ENCODE measurements around the gene NTNG1.

The NTNG1 gene

GRCh38 chr1:107262467-107263286 is 121.8 kb downstream of the NTNG1 start:
- DNase-seq (ENCODE audit: low read depth in 2 of 2) = no peak

GRCh38 chr1:107263291-107263915 is 122.6 kb downstream of the NTNG1 start:
- DNase-seq (ENCODE audit: low read depth in 2 of 2) = no peak

- no peak for DNase-seq (ENCODE audit: low read depth in 2 of 2)
Measured at GRCh38 chr1:107264007-107264406, 123.2 kb downstream of the NTNG1 start.

GRCh38 chr1:107264561-107264960 is 123.7 kb downstream of the NTNG1 start:
- no peak for DNase-seq (ENCODE audit: low read depth in 2 of 2)

GRCh38 chr1:107267489-107267888 is 126.7 kb downstream of the NTNG1 start:
- no peak for DNase-seq (ENCODE audit: low read depth in 2 of 2)

- DNase-seq (ENCODE audit: low read depth in 2 of 2) = no peak
Measured at GRCh38 chr1:107272321-107272720, 131.5 kb downstream of the NTNG1 start.

GRCh38 chr1:107273515-107273914 is 132.7 kb downstream of the NTNG1 start:
- DNase-seq (ENCODE audit: low read depth in 2 of 2) = no peak

GRCh38 chr1:107274227-107274626 is 133.4 kb downstream of the NTNG1 start:
- DNase-seq (ENCODE audit: low read depth in 2 of 2) = no peak

GRCh38 chr1:107276247-107276646 is 135.4 kb downstream of the NTNG1 start:
- DNase-seq (ENCODE audit: low read depth in 2 of 2) = no peak

- no peak for DNase-seq (ENCODE audit: low read depth in 2 of 2)
Measured at GRCh38 chr1:107277022-107277421, 136.2 kb downstream of the NTNG1 start.

- DNase-seq (ENCODE audit: low read depth in 2 of 2) = no peak
Measured at GRCh38 chr1:107286125-107286524, 145.3 kb downstream of the NTNG1 start.

- no peak for DNase-seq (ENCODE audit: low read depth in 2 of 2)
Measured at GRCh38 chr1:107291987-107292386, 151.1 kb downstream of the NTNG1 start.

GRCh38 chr1:107293901-107294613 is 153.2 kb downstream of the NTNG1 start:
- DNase-seq (ENCODE audit: low read depth in 2 of 2) = no peak

GRCh38 chr1:107294686-107295085 is 153.8 kb downstream of the NTNG1 start:
- no peak for DNase-seq (ENCODE audit: low read depth in 2 of 2)

- DNase-seq (ENCODE audit: low read depth in 2 of 2) = no peak
Measured at GRCh38 chr1:107297681-107298080, 156.8 kb downstream of the NTNG1 start.

GRCh38 chr1:107298526-107298925 is 157.7 kb downstream of the NTNG1 start:
- no peak for DNase-seq (ENCODE audit: low read depth in 2 of 2)

- no peak for DNase-seq (ENCODE audit: low read depth in 2 of 2)
Measured at GRCh38 chr1:107299521-107299920, 158.7 kb downstream of the NTNG1 start.

- no peak for DNase-seq (ENCODE audit: low read depth in 2 of 2)
Measured at GRCh38 chr1:107309962-107310361, 169.1 kb downstream of the NTNG1 start.

- DNase-seq (ENCODE audit: low read depth in 2 of 2) = no peak
Measured at GRCh38 chr1:107315652-107316051, 174.8 kb downstream of the NTNG1 start.

- no peak for DNase-seq (ENCODE audit: low read depth in 2 of 2)
Measured at GRCh38 chr1:107318932-107319331, 178.1 kb downstream of the NTNG1 start.

- DNase-seq (ENCODE audit: low read depth in 2 of 2) = no peak
Measured at GRCh38 chr1:107323784-107324183, 182.9 kb downstream of the NTNG1 start.

GRCh38 chr1:107326824-107327445 is 186.1 kb downstream of the NTNG1 start:
- DNase-seq (ENCODE audit: low read depth in 2 of 2) = no peak
